ENCODE measurements around the gene RPAP3. TPM values are rescaled to one million over a fixed set of nuclear protein-coding genes. Genes with fewer than 3 reads are reported as not detected.

RPAP3 gene
- total RNA-seq, 1 donor from 2014 or later = 39.6 TPM

GRCh38 chr12:47736216-47736615 is 30.4 kb upstream of the RPAP3 start:
- Mint-ChIP-seq H3K36me3 (no peaks in the 10 kb centered on the region), H3K27me3 (ENCODE audit: low read depth) (no peaks in the 10 kb centered on the region), H3K4me3 (no peak overlapping the region), H3K27ac (no peak overlapping the region), H3K4me1 (peaks cover 35% of the 10 kb centered on the region), H3K9me3 (no peaks in the 10 kb centered on the region)
- no peak for TF ChIP-seq CTCF (IDR thresholded peaks at IDR 0.05; ENCODE audit: unreplicated experiment)
- no peak for DNase-seq (ENCODE audit: low spot score in 2 of 2, unreplicated experiment in 2 of 2)

- no peaks in the 10 kb centered on the region for H3K36me3 Mint-ChIP-seq
- no peak overlapping the region for H3K4me3 Mint-ChIP-seq
- peaks cover 32% of the 10 kb centered on the region for H3K4me1 Mint-ChIP-seq
- no peak for DNase-seq (ENCODE audit: low spot score in 2 of 2, unreplicated experiment in 2 of 2)
- TF ChIP-seq CTCF (IDR thresholded peaks at IDR 0.05; ENCODE audit: unreplicated experiment) = no peak
- no peak overlapping the region for H3K27ac Mint-ChIP-seq
- no peaks in the 10 kb centered on the region for H3K27me3 Mint-ChIP-seq (ENCODE audit: low read depth)
- H3K9me3 Mint-ChIP-seq = no peaks in the 10 kb centered on the region
Observed at GRCh38 chr12:47735649-47736048, 29.8 kb upstream of the RPAP3 start.

- TF ChIP-seq CTCF (IDR thresholded peaks at IDR 0.05; ENCODE audit: unreplicated experiment) = no peak
- H3K9me3 Mint-ChIP-seq = no peaks in the 10 kb centered on the region
- DNase-seq (ENCODE audit: low spot score in 2 of 2, unreplicated experiment in 2 of 2) = no peak
- H3K4me3 Mint-ChIP-seq = no peak overlapping the region
- peaks cover 35% of the 10 kb centered on the region for H3K4me1 Mint-ChIP-seq
- peak overlapping the region; percentile 77 for H3K27ac Mint-ChIP-seq
- no peaks in the 10 kb centered on the region for H3K27me3 Mint-ChIP-seq (ENCODE audit: low read depth)
- no peaks in the 10 kb centered on the region for H3K36me3 Mint-ChIP-seq
Observed at GRCh38 chr12:47734725-47735480, 29.1 kb upstream of the RPAP3 start.

GRCh38 chr12:47733142-47733541 is 27.3 kb upstream of the RPAP3 start:
- no peak for TF ChIP-seq CTCF (IDR thresholded peaks at IDR 0.05; ENCODE audit: unreplicated experiment)
- Mint-ChIP-seq H3K27me3 (ENCODE audit: low read depth) (no peaks in the 10 kb centered on the region), H3K4me3 (no peak overlapping the region), H3K36me3 (no peaks in the 10 kb centered on the region), H3K27ac (no peak overlapping the region), H3K9me3 (no peaks in the 10 kb centered on the region), H3K4me1 (peaks cover 42% of the 10 kb centered on the region)
- DNase-seq (ENCODE audit: low spot score in 2 of 2, unreplicated experiment in 2 of 2) = no peak

GRCh38 chr12:47732504-47732903 is 26.7 kb upstream of the RPAP3 start:
- no peaks in the 10 kb centered on the region for H3K27me3 Mint-ChIP-seq (ENCODE audit: low read depth)
- no peaks in the 10 kb centered on the region for H3K36me3 Mint-ChIP-seq
- H3K27ac Mint-ChIP-seq = no peak overlapping the region
- no peaks in the 10 kb centered on the region for H3K9me3 Mint-ChIP-seq
- no peak for DNase-seq (ENCODE audit: low spot score in 2 of 2, unreplicated experiment in 2 of 2)
- no peak for TF ChIP-seq CTCF (IDR thresholded peaks at IDR 0.05; ENCODE audit: unreplicated experiment)
- peaks cover 40% of the 10 kb centered on the region for H3K4me1 Mint-ChIP-seq
- no peak overlapping the region for H3K4me3 Mint-ChIP-seq

Data from mesothelial cell of epicardium (in vitro differentiated cells).